ENCODE results near the gene FOS.
A peak's percentile ranks its signal among the peaks of the same experiment; 100 is the strongest.

Gene FOS

GRCh38 chr14:75299059-75299458 lies 20.4 kb downstream of the FOS start:
- peaks cover 13% of the 10 kb centered on the region; the same call in 1 of the 2 replicates for H3K4me1 ChIP-seq (ENCODE audit: control insufficient read depth, insufficient read depth, low read length)
- no peaks in the 10 kb centered on the region for H3K36me3 ChIP-seq (ENCODE audit: control insufficient read depth in 2 of 2, insufficient read depth in 1 of 2, low read length in 2 of 2)
- no peaks in the 10 kb centered on the region for H3K9me3 ChIP-seq (ENCODE audit: control insufficient read depth, insufficient read depth, low read depth, low read length)
- CTCF ChIA-PET, result interaction anchor here (0.5 to 1.5 kb wide), 4 partner anchors 118 to 439 kb away, joined by 3 to 4 read pairs (median 3); no protein-coding TSS in a partner anchor
- no peak overlapping the region for H3K27ac ChIP-seq (ENCODE audit: extremely low read depth, low read depth, low read length)
- TF ChIP-seq GLIS2 (tag by site-specific recombination; IDR thresholded peaks at IDR 0.05) (no peak), WT1 (tag by site-specific recombination; IDR thresholded peaks at IDR 0.05) (no peak), ZNF747 (tag by site-specific recombination; IDR thresholded peaks at IDR 0.05) (no peak), ZNF843 (tag by site-specific recombination; IDR thresholded peaks at IDR 0.05) (no peak), ZBTB11 (tag by site-specific recombination; conservative IDR thresholded peaks at IDR 0.05; ENCODE audit: low read depth) (no peak), ZNF626 (tag by site-specific recombination; IDR thresholded peaks at IDR 0.05) (no peak)
- POLR2A ChIA-PET, result interaction anchor here (0.8 kb wide), 1 partner anchor 172 kb away, joined by 3 read pairs; the partner anchor contains the start of gene NEK9
- no peak overlapping the region for H3K4me3 ChIP-seq (ENCODE audit: low read depth, low read length)

GRCh38 chr14:75299576-75299975 lies 20.9 kb downstream of the FOS start:
- no peak overlapping the region for H3K4me3 ChIP-seq (ENCODE audit: low read depth, low read length)
- ChIA-PET CTCF (interaction anchor here (0.6 to 1.0 kb wide), 3 partner anchors 15 to 439 kb away, joined by 3 to 4 read pairs (median 4); no protein-coding TSS in a partner anchor), POLR2A (interaction anchor here (0.8 kb wide), 1 partner anchor 173 kb away, joined by 3 read pairs; the partner anchor contains the start of gene NEK9)
- TF ChIP-seq ZNF768 (tag by site-specific recombination; IDR thresholded peaks at IDR 0.05) (no peak), PRDM6 (tag by site-specific recombination; IDR thresholded peaks at IDR 0.05) (no peak), KLF8 (tag by site-specific recombination; IDR thresholded peaks at IDR 0.05) (no peak), ZNF140 (tag by site-specific recombination; IDR thresholded peaks at IDR 0.05) (no peak)
- peaks cover 12% of the 10 kb centered on the region; the same call in 1 of the 2 replicates for H3K4me1 ChIP-seq (ENCODE audit: control insufficient read depth, insufficient read depth, low read length)
- no peaks in the 10 kb centered on the region for H3K36me3 ChIP-seq (ENCODE audit: control insufficient read depth in 2 of 2, insufficient read depth in 1 of 2, low read length in 2 of 2)
- H3K27ac ChIP-seq (ENCODE audit: extremely low read depth, low read depth, low read length), result no peak overlapping the region
- no peaks in the 10 kb centered on the region for H3K9me3 ChIP-seq (ENCODE audit: control insufficient read depth, insufficient read depth, low read depth, low read length)

GRCh38 chr14:75301666-75302325 lies 23.2 kb downstream of the FOS start:
- no peaks in the 10 kb centered on the region for H3K9me3 ChIP-seq (ENCODE audit: control insufficient read depth, insufficient read depth, low read depth, low read length)
- POLR2A ChIA-PET, result interaction anchor here (0.7 kb wide), 1 partner anchor 262 kb away, joined by 3 read pairs; no protein-coding TSS in a partner anchor
- H3K4me1 ChIP-seq (ENCODE audit: control insufficient read depth, insufficient read depth, low read length), result no peaks in the 10 kb centered on the region
- no peak overlapping the region for H3K27ac ChIP-seq (ENCODE audit: extremely low read depth, low read depth, low read length)
- no peaks in the 10 kb centered on the region for H3K36me3 ChIP-seq (ENCODE audit: control insufficient read depth in 2 of 2, insufficient read depth in 1 of 2, low read length in 2 of 2)
- TF ChIP-seq ZNF48 (tag by site-specific recombination; IDR thresholded peaks at IDR 0.05), result no peak
- no peak for TF ChIP-seq KLF16 (tag by site-specific recombination; IDR thresholded peaks at IDR 0.05)
- peak; percentile 41; the same call in 1 of the 2 replicates for TF ChIP-seq EGR2 (tag by site-specific recombination; IDR thresholded peaks at IDR 0.05; ENCODE audit: low read depth)
- no peak for TF ChIP-seq ZNF391 (tag by site-specific recombination; IDR thresholded peaks at IDR 0.05; ENCODE audit: borderline replicate concordance, low read depth)
- TF ChIP-seq ZFHX2 (tag by site-specific recombination; conservative IDR thresholded peaks at IDR 0.05), result peak; percentile 64
- no peak for TF ChIP-seq GLI4 (tag by site-specific recombination; IDR thresholded peaks at IDR 0.05)
- no peak for TF ChIP-seq ZNF555 (tag by site-specific recombination; conservative IDR thresholded peaks at IDR 0.05)
- CTCF ChIA-PET, result interaction anchor here (0.6 to 6.2 kb wide), 13 partner anchors 120 to 941 kb away, joined by 3 to 54 read pairs (median 4); no protein-coding TSS in a partner anchor
- no peak overlapping the region for H3K4me3 ChIP-seq (ENCODE audit: low read depth, low read length)
